CD4-positive, alpha-beta T cell treated with Interleukin-6 for 4 hours (primary cell): ENCODE results near the gene UBXN7.
"Not testable (repeated sequence)": the region's sequence is repeated elsewhere in the genome, so short reads cannot be mapped to it uniquely, and the experiment has no call there.

Experiments
- DNase-seq: peaks from one replicate; pipeline ENCODE4 v3.0.0-alpha.2; 2020; ENCODE audit warnings: mixed read lengths

The UBXN7 gene

DNA sequence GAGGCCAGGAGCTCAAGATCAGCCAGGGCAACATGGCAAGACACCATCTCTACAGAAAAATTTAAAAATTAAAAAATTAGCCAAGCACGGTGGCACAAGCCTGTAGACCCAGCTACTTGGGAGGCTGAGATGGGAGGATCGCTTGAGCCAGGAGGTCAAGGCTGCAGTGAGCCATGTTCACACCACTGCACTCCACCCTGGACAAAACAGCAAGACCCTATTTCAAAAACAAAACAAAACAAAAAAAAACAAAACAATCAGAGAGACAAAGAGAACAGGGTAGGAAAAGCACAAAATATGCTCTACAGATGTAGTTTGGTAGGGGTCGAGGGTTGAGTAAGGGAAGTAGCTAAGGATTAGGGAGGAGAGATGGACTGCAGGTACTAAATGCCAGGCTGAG is 117.6 kb downstream of the UBXN7 start:
- DNase-seq, result no peak

DNA sequence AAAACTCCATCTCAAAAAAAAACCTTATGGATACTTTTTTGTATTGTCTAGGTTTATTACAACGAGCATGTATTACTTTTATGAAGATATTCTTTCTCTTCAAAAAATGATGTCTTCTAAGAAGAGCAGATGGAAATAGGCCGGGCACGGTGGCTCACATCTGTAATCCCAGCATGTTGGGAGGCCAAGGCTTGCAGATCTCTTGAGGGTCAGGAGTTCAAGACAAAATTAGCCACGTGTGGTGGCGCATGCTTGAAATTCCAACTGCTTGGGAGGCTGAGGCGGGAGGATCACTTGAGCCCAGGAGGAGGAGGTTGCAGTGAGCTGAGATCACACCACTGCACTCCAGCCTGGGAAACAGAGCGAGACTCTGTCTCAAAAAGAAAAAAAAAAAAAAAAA is 118.1 kb downstream of the UBXN7 start:
- not testable (repeated sequence) for DNase-seq

DNA sequence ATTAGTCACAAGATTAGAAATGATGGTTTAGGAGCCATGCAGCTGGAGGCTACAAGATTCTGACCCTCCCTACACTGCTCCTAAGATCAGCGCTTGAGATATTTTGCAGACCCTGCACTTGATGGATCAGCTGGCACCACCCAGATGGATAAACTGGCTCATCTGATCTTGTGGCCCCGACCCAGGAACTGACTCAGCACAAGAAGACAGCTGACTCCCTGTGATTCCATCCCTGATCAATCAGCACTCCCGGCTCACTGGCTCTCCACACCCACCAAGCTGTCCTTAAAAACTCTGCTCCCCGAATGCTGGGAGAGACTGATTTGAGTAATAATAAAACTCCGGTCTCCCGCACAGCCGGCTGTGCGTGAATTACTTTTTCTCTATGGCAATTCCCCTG is 129.3 kb downstream of the UBXN7 start:
- not testable (repeated sequence) for DNase-seq

DNA sequence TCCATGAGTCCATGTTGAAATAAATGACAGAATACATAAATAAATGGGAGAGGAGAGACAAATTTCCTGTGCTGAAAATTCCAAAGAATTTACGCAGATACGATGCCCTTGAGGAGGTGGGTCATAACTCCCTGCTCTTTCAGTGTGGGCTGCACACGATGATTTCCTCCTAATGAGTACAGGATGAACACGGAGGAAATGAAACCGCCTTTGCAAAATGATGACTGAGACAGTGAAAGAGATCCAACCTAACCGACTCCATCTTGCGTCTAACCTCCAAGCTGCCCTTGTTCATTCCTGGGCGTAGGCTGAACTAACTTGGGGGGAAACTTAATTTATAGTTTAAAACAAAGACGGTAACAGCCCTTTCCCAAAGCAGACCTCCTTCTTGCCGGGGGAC is 129.7 kb downstream of the UBXN7 start:
- not testable (repeated sequence) for DNase-seq

- no peak for DNase-seq
These were observed 133.7 kb downstream of the UBXN7 start for GRCh38 chr3:196298521-196298920.
